HepG2 (cell line): ENCODE results near the gene POTEB. TPM values are rescaled to one million over a fixed set of nuclear protein-coding genes. Genes with fewer than 3 reads are reported as not detected.

Experiments used
- microRNA-seq: library from miRNA; unstranded; fragments of <30 nt; microRNA quantifications from one replicate; pipeline ENCODE4, GENCODE V29; 2020
- polyA plus RNA-seq, 8 experiments: library from polyadenylated mRNA; depleted of rRNA in 3 of 8; stranded (reverse) in 7 of 8; unstranded in 1 of 8; fragments of >200 nt; fragmentation: Illumina TruSeq in 4 of 8; extraction: Trizol in 4 of 8; gene quantifications; 2 replicates each; pipeline versions ENCODE4 v1.2.1 to v1.2.3, GENCODE V29; 2011 to 2016; ENCODE audit warnings: low read depth in 4 of 8, missing spikeins in 1 of 8, mixed read lengths in 1 of 8; ENCODE audit not compliant: insufficient read depth in 1 of 8
- small RNA-seq, 3 experiments: library from RNA; depleted of rRNA; stranded (forward); fragments of <200 nt; gene quantifications; one replicate each; pipeline ENCODE3, GENCODE V24; 2012; ENCODE audit warnings: low read depth in 2 of 3, low replicate concordance in 1 of 3; ENCODE audit not compliant: insufficient read length in 3 of 3, insufficient read depth in 2 of 3
- total RNA-seq, 5 experiments: library from RNA; depleted of rRNA; stranded (reverse); fragments of >200 nt; fragmentation: Illumina TruSeq; extraction: Trizol; gene quantifications; 2 replicates each; pipeline ENCODE4 v1.2.3, GENCODE V29; 2016; ENCODE audit warnings: low read depth in 1 of 5

The POTEB gene
- total and polyA plus RNA-seq, 2 of the 13 experiments (the other 11 are each of a cell fraction or from before 2014, with no cell fraction given) = not detected

Small RNA genes lying within 50 kb of the gene (microRNA-seq; reads per million reads assigned to microRNA genes)
- gene MIR3118-4 = not detected

Small RNA genes lying within 50 kb of the gene (small RNA-seq; reads per million reads assigned to genes)
- gene MIR3118-4 = 0 reads per million in 3 experiments
- 0 reads per million in 3 experiments for gene RNU6-631P

Other genes starting within 250 kb of the POTEB start
- not detected in 2 replicates for gene OR4M2, start 202.8 kb upstream of the POTEB start, total RNA-seq (2016; rRNA removed; fragmentation: Illumina TruSeq; extraction: Trizol)
- not detected in 2 replicates for gene OR4M2, start 202.8 kb upstream of the POTEB start, polyA plus RNA-seq (2011; rRNA removed)